Forelimb muscle (tissue), 1 donor: Measurements from ENCODE around the gene PORCN. TPM values are rescaled to one million over a fixed set of nuclear protein-coding genes. Genes with fewer than 3 reads are reported as not detected.
"Not testable (repeated sequence)": the region's sequence is repeated elsewhere in the genome, so short reads cannot be mapped to it uniquely, and the experiment has no call there.

Source experiments
- DNase-seq: peaks from one replicate; pipeline ENCODE4 v3.0.0-alpha.2; 2013; ENCODE audit warnings: low read depth
- polyA plus RNA-seq: library from polyadenylated mRNA; unstranded; fragments of 120-200 nt; gene quantifications from one replicate; pipeline ENCODE4 v1.2.1, GENCODE V29; 2013; ENCODE audit not compliant: insufficient read length

The PORCN gene
- polyA plus RNA-seq, 1 donor = 3.3 TPM

GRCh38 chrX:48512371-48512935 is 3.7 kb downstream of the PORCN start:
- no peak for DNase-seq

- DNase-seq = no peak
These were observed 4.9 kb downstream of the PORCN start for GRCh38 chrX:48513670-48514069.

- DNase-seq = no peak
These were observed 5.5 kb downstream of the PORCN start for GRCh38 chrX:48514126-48514806.

- DNase-seq = no peak
These were observed 6.2 kb downstream of the PORCN start for GRCh38 chrX:48514868-48515460.

- no peak for DNase-seq
These were observed 7.0 kb downstream of the PORCN start for GRCh38 chrX:48515842-48516241.

- no peak for DNase-seq
These were observed 7.5 kb downstream of the PORCN start for GRCh38 chrX:48516285-48516684.

- DNase-seq = no peak
These were observed 8.2 kb downstream of the PORCN start for GRCh38 chrX:48516987-48517386.

- not testable (repeated sequence) for DNase-seq
These were observed 10.7 kb downstream of the PORCN start for GRCh38 chrX:48519481-48519880.

- no peak for DNase-seq
These were observed 11.7 kb downstream of the PORCN start for GRCh38 chrX:48520455-48520854.

GRCh38 chrX:48520976-48521352 is 12.2 kb downstream of the PORCN start:
- no peak for DNase-seq

- DNase-seq = peak; percentile 58
These were observed 12.8 kb downstream of the PORCN start, which contains the start of gene EBP for GRCh38 chrX:48521353-48522243. TSS of gene EBP (plus strand) at chrX:48521808. CDS start at chrX:48523772, 1,964 bp downstream.

- DNase-seq = no peak
These were observed 13.5 kb downstream of the PORCN start for GRCh38 chrX:48522291-48522690.

- DNase-seq = no peak
These were observed 14.9 kb downstream of the PORCN start for GRCh38 chrX:48523682-48524081.

- DNase-seq = not testable (repeated sequence)
These were observed 17.1 kb downstream of the PORCN start for GRCh38 chrX:48525853-48526252.

GRCh38 chrX:48530736-48531135 is 21.9 kb downstream of the PORCN start:
- no peak for DNase-seq

GRCh38 chrX:48531358-48531959 is 22.7 kb downstream of the PORCN start:
- no peak for DNase-seq

GRCh38 chrX:48532161-48532560 is 23.4 kb downstream of the PORCN start:
- no peak for DNase-seq

- no peak for DNase-seq
These were observed 24.4 kb downstream of the PORCN start for GRCh38 chrX:48533165-48533564.

- DNase-seq = no peak
These were observed 30.0 kb downstream of the PORCN start for GRCh38 chrX:48538641-48539344.

GRCh38 chrX:48539345-48540027 is 30.7 kb downstream of the PORCN start, which contains the start of gene TBC1D25:
TSS of gene TBC1D25 (plus strand) at chrX:48539714. CDS start at chrX:48539798, 84 bp downstream.
- peak; percentile 80 for DNase-seq
